ENCODE measurements around the gene SYT15B.
"Not testable (repeated sequence)": the region's sequence is repeated elsewhere in the genome, so short reads cannot be mapped to it uniquely, and the experiment has no call there.

The SYT15B gene

DNA sequence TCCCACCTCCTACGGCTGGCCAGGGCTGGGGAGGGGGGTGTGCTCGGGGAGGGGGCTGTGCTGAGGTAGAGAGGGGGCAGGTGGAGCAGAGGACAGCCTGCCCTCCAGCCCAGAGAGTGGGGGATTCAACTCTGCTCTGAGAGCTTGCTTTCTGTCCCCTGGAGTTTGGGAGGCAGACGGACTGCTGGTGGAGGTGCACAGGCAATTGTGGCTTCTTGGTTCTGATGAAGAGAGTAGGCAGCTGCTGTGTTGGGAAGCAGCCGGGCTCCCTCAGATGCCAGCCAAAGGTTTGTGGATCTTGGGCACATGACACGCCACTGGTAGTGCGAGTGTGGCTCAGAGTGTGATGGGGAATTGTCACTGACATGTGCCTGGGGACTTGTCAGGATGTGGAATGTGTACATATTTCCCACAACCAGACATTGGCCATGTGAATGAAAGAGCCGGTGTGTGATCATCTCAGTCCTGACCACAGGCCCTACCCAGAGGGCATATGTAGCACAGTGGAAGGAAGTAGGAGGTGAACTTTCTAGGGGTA, 5.3 kb upstream of the SYT15B start:
- not testable (repeated sequence) for H3K9me3 ChIP-seq (ENCODE audit: control insufficient read depth, low read length); H2BK12ac ChIP-seq (ENCODE audit: low read length in 2 of 2); H3K27ac ChIP-seq (ENCODE audit: low read length, poor library complexity, severe bottlenecking); H2AK5ac ChIP-seq (ENCODE audit: low read length, severe bottlenecking); H3K4me1 ChIP-seq (ENCODE audit: control insufficient read depth, insufficient read depth, low read depth, low read length); H3K4me2 ChIP-seq (ENCODE audit: low read length, poor library complexity, severe bottlenecking); H4K8ac ChIP-seq (ENCODE audit: low read length); H2AFZ ChIP-seq (ENCODE audit: low read depth, low read length); DNase-seq; H3K79me1 ChIP-seq (replicated peaks; ENCODE audit: low read length, poor library complexity, severe bottlenecking); H2BK15ac ChIP-seq (ENCODE audit: low read depth, poor library complexity, severe bottlenecking); H3K4ac ChIP-seq (ENCODE audit: low read depth in 1 of 2, low read length in 2 of 2); H3K23ac ChIP-seq (ENCODE audit: low read length in 2 of 2); H4K91ac ChIP-seq (ENCODE audit: low read length); H2BK5ac ChIP-seq (ENCODE audit: low read depth, low read length, poor library complexity, severe bottlenecking); H3K18ac ChIP-seq (ENCODE audit: low read depth in 1 of 2, low read length in 2 of 2); H3K36me3 ChIP-seq (ENCODE audit: control insufficient read depth in 1 of 2, insufficient read depth in 2 of 2, low read depth in 1 of 2, low read length in 2 of 2); H3K9ac ChIP-seq (ENCODE audit: low read length); H3K27me3 ChIP-seq (ENCODE audit: control insufficient read depth in 1 of 2, insufficient read depth in 1 of 2, low read length in 2 of 2); H3K14ac ChIP-seq (ENCODE audit: low read length in 2 of 2); H3K4me3 ChIP-seq (ENCODE audit: insufficient read depth in 1 of 2, low read depth in 1 of 2, low read length in 2 of 2); H2BK120ac ChIP-seq (ENCODE audit: low read depth, low read length)
- 25% methylated on average over 2 of the region's 7 CpGs for WGBS

DNA sequence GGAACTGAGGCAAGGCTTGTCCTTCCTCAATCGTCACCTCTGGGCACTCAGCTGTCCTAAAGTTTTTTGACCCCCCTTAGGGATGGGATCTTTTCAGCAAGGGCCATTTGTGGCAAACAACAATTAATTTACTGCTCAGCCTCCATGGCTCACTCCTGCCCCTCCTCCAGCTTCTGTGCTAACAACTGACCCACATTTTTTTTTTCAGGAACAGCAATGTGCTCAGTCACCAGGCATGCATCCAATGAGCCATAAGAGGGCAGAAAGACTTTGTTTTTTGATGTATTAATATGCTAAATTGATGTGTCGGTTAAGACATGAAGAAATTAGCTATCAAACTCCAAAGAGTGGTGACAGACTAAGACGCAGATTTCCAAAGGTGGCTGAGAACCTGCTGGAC, 4.7 kb upstream of the SYT15B start:
- not testable (repeated sequence) for H2AK5ac ChIP-seq (ENCODE audit: low read length, severe bottlenecking); H3K79me1 ChIP-seq (replicated peaks; ENCODE audit: low read length, poor library complexity, severe bottlenecking); H4K91ac ChIP-seq (ENCODE audit: low read length); H2BK12ac ChIP-seq (ENCODE audit: low read length in 2 of 2); H3K4me3 ChIP-seq (ENCODE audit: insufficient read depth in 1 of 2, low read depth in 1 of 2, low read length in 2 of 2); H3K14ac ChIP-seq (ENCODE audit: low read length in 2 of 2); H3K27ac ChIP-seq (ENCODE audit: low read length, poor library complexity, severe bottlenecking); H3K27me3 ChIP-seq (ENCODE audit: control insufficient read depth in 1 of 2, insufficient read depth in 1 of 2, low read length in 2 of 2); H4K8ac ChIP-seq (ENCODE audit: low read length); H3K9ac ChIP-seq (ENCODE audit: low read length); H3K18ac ChIP-seq (ENCODE audit: low read depth in 1 of 2, low read length in 2 of 2); H3K23ac ChIP-seq (ENCODE audit: low read length in 2 of 2); H2AFZ ChIP-seq (ENCODE audit: low read depth, low read length); H3K9me3 ChIP-seq (ENCODE audit: control insufficient read depth, low read length); H3K4me1 ChIP-seq (ENCODE audit: control insufficient read depth, insufficient read depth, low read depth, low read length); H2BK5ac ChIP-seq (ENCODE audit: low read depth, low read length, poor library complexity, severe bottlenecking); H2BK120ac ChIP-seq (ENCODE audit: low read depth, low read length); H3K4ac ChIP-seq (ENCODE audit: low read depth in 1 of 2, low read length in 2 of 2); H3K4me2 ChIP-seq (ENCODE audit: low read length, poor library complexity, severe bottlenecking); H2BK15ac ChIP-seq (ENCODE audit: low read depth, poor library complexity, severe bottlenecking); H3K36me3 ChIP-seq (ENCODE audit: control insufficient read depth in 1 of 2, insufficient read depth in 2 of 2, low read depth in 1 of 2, low read length in 2 of 2)
- peak; percentile 31 for DNase-seq
- WGBS = 75% methylated on average over 1 of the region's 3 CpGs

DNA sequence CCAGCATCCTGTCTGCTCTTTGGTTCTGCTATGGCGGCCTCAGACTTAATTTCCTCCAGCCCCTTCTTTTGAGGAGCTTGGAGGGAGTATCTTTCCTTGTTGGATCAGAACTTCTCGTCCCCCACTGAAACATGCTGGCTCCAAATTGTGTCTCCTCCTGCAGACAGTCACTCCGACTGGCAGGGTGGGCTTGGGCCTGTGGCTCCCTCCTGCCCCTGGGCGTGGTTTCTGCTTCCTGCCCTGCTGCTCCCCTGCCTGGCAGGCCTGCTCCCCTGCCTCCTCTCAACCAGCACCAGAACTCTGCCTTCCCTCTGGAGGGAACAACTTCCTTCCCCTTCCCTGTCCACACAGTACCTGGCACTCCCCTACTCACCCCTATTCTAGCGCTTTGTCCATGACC, 3.8 kb upstream of the SYT15B start:
- H3K4me1 ChIP-seq (ENCODE audit: control insufficient read depth, insufficient read depth, low read depth, low read length); H3K9me3 ChIP-seq (ENCODE audit: control insufficient read depth, low read length); H3K9ac ChIP-seq (ENCODE audit: low read length); H2AFZ ChIP-seq (ENCODE audit: low read depth, low read length); H3K27me3 ChIP-seq (ENCODE audit: control insufficient read depth in 1 of 2, insufficient read depth in 1 of 2, low read length in 2 of 2); H2BK15ac ChIP-seq (ENCODE audit: low read depth, poor library complexity, severe bottlenecking); H4K8ac ChIP-seq (ENCODE audit: low read length); H3K23ac ChIP-seq (ENCODE audit: low read length in 2 of 2); H4K91ac ChIP-seq (ENCODE audit: low read length); H3K4me3 ChIP-seq (ENCODE audit: insufficient read depth in 1 of 2, low read depth in 1 of 2, low read length in 2 of 2); DNase-seq; H3K79me1 ChIP-seq (replicated peaks; ENCODE audit: low read length, poor library complexity, severe bottlenecking); H3K4me2 ChIP-seq (ENCODE audit: low read length, poor library complexity, severe bottlenecking); H2BK120ac ChIP-seq (ENCODE audit: low read depth, low read length); H2BK5ac ChIP-seq (ENCODE audit: low read depth, low read length, poor library complexity, severe bottlenecking); H3K36me3 ChIP-seq (ENCODE audit: control insufficient read depth in 1 of 2, insufficient read depth in 2 of 2, low read depth in 1 of 2, low read length in 2 of 2); H3K14ac ChIP-seq (ENCODE audit: low read length in 2 of 2); H3K18ac ChIP-seq (ENCODE audit: low read depth in 1 of 2, low read length in 2 of 2); H2AK5ac ChIP-seq (ENCODE audit: low read length, severe bottlenecking); H2BK12ac ChIP-seq (ENCODE audit: low read length in 2 of 2); H3K27ac ChIP-seq (ENCODE audit: low read length, poor library complexity, severe bottlenecking); H3K4ac ChIP-seq (ENCODE audit: low read depth in 1 of 2, low read length in 2 of 2): not testable (repeated sequence)
- WGBS = 49% methylated on average over 2 of the region's 5 CpGs

DNA sequence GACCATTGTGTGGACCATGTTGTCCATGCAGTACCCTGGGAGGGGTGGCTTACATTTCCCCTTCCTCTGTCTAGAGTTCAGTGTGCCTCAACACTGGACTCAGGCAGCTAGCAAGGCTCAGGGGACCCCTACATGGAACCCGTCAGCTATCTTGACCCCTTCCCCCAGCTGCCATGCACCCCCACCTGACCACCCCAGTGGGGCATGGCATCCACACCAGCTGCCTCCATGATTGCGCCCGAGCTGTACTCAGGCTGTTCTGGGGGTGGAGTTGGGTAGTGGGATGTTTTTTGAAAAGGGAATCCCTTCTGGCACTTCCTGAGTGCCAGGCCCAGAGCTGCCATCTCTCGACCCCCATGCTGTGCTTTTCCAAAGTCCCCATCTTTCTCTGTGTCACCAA, 1.8 kb upstream of the SYT15B start:
- H3K4me1 ChIP-seq (ENCODE audit: control insufficient read depth, insufficient read depth, low read depth, low read length); H3K9ac ChIP-seq (ENCODE audit: low read length); H3K4me2 ChIP-seq (ENCODE audit: low read length, poor library complexity, severe bottlenecking); H2AK5ac ChIP-seq (ENCODE audit: low read length, severe bottlenecking); H3K36me3 ChIP-seq (ENCODE audit: control insufficient read depth in 1 of 2, insufficient read depth in 2 of 2, low read depth in 1 of 2, low read length in 2 of 2); H3K4ac ChIP-seq (ENCODE audit: low read depth in 1 of 2, low read length in 2 of 2); H2BK15ac ChIP-seq (ENCODE audit: low read depth, poor library complexity, severe bottlenecking); H3K18ac ChIP-seq (ENCODE audit: low read depth in 1 of 2, low read length in 2 of 2); H3K27me3 ChIP-seq (ENCODE audit: control insufficient read depth in 1 of 2, insufficient read depth in 1 of 2, low read length in 2 of 2); H2BK12ac ChIP-seq (ENCODE audit: low read length in 2 of 2); H3K27ac ChIP-seq (ENCODE audit: low read length, poor library complexity, severe bottlenecking); H2BK5ac ChIP-seq (ENCODE audit: low read depth, low read length, poor library complexity, severe bottlenecking); H2AFZ ChIP-seq (ENCODE audit: low read depth, low read length); H3K79me1 ChIP-seq (replicated peaks; ENCODE audit: low read length, poor library complexity, severe bottlenecking); H3K23ac ChIP-seq (ENCODE audit: low read length in 2 of 2); H3K14ac ChIP-seq (ENCODE audit: low read length in 2 of 2); DNase-seq; H4K8ac ChIP-seq (ENCODE audit: low read length); H4K91ac ChIP-seq (ENCODE audit: low read length); H3K9me3 ChIP-seq (ENCODE audit: control insufficient read depth, low read length); H2BK120ac ChIP-seq (ENCODE audit: low read depth, low read length); H3K4me3 ChIP-seq (ENCODE audit: insufficient read depth in 1 of 2, low read depth in 1 of 2, low read length in 2 of 2): not testable (repeated sequence)
- no CpG with 5 or more reads among the region's 4 CpGs for WGBS
